HG03565 (cell line): ENCODE results near the gene AQP3.
"Not testable (repeated sequence)": the region's sequence is repeated elsewhere in the genome, so short reads cannot be mapped to it uniquely, and the experiment has no call there.

Experiments
- ATAC-seq: cut with Tn5 transposase; IDR thresholded peaks from one replicate; pipeline ENCODE4 v1.9.1; 2021; ENCODE audit warnings: mild to moderate bottlenecking, moderate library complexity; ENCODE audit not compliant: unreplicated experiment

Gene AQP3

DNA sequence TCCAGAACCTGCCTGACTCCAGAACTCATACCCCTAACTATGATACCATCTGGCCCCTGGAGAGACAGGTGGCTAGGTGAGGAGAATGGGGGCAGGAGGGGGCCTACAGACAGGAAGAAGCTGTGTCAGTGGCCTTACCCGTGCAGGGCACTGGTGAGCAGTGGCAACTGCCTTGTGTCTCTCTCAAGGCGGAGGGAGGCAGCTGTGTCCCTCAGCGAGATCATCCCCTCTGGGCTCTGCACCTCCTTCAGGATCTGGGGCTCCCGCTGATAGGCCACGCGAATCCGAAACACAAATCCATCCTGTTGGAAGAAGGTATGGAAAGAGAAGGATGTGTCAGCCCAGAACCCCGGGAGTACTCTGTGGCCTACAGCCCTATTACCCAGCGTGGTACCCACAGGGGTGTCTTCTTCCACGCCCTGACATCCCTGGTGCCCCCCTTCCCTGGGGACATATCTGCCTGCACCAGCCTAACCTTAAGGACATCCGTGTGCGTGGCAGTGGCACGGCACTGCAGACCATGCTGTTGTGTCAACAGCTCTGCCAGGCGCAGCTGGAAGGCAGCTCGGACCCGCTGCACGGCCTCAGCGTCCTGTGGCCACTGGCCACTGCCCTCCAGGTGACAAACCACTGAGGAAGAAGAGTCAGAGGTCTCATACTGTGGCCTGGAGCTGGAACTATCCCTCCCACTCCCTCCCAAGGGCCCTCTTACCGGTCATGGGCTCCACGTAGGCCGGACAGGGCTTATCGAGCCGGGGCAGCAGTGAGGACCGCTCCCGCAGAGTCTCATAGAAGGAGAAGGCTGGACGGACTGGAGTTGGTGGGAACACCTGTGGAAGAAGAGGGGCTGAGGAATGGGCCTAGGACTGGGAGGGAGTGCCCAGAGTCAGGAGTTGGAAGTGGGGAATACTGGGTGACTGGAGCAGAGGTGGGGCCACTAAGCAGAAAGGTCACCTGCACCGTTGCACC is 18.5 kb upstream of the AQP3 start:
- ATAC-seq: no peak

DNA sequence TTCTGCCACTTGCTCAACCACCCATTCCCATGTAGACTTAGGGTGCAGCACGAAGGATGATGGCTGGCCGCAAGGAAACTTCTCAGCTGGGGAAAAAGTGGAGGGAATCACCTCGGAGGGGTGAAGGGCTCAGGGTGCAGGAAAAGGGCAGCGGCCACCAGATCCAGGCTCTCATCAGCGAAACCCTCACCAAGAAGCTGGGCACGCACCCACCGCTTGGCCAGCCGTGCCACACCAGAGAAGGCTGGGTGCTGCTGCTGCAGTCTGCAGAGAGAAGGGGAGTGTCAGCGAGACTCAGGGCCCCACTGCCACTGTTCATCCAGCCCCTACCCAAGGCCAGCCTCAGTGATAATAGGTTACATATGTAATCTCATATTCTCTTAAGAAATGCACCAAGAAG is 17.7 kb upstream of the AQP3 start:
- ATAC-seq: no peak

DNA sequence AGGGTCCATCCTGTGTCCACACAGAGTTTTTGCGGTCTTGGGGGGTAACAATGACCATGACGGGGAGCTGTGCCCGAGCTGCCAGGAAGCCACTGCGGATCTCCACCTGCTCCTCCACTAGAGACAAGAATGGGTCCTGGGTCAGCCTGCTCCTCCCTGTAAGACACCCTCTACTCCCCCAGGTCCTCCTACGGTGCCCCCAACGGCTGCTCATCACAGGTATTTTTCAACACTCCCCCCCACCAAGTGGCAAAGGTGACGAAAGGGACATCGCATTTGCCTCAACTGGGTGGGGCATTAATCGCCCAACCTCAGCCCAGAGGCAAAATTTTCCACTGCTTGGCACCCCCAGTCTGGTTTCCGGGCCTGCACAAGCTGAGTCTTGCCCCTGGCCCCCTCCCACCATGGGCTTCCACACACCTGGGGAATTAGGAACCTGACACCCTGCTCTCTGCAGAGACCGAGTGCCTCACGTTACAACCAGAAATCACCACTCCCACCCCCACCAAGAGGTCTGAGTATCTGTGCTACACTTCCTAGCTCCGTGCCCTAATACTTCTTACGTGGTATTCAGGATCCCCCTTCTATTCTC is 16.7 kb upstream of the AQP3 start:
- no peak for ATAC-seq

DNA sequence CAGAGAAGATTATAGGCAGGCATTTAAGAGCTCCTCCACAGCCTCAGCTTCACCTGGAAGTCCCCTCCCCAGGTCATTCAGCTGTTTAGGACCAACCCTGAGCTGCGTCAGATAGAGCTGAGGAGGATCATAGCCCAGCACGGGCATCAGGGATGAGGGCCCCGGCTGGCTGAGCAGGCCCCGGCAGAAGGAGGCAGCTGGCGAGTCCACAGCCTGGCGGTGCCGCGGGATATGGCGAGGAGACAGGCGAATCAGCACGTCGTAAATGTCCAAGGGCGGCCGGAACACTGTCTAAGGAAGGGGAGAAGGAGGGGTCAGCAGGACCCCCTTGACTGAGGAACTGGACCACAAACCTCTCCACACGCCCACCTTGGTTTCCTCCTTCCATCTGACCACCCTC is 15.8 kb upstream of the AQP3 start:
- ATAC-seq: no peak

DNA sequence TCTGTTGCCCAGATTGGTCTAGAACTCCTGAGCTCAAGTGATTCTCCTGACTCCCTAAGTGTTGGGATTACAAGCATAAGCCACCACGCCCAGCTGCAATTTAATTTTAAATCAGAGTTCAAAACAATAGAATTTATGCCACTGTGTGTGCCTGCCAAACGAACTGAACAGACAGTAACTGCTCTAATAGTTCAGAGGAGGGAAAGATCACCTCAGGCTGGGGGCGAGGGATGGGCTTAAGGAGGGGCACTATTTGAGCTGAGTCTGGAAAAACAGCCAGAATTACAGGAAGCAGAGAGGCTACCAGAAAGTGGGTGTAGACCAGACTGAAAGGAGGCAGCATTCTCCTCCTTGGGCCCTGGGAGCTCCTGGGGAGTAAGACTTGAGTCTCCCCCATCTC is 14.1 kb upstream of the AQP3 start:
- ATAC-seq: no peak

DNA sequence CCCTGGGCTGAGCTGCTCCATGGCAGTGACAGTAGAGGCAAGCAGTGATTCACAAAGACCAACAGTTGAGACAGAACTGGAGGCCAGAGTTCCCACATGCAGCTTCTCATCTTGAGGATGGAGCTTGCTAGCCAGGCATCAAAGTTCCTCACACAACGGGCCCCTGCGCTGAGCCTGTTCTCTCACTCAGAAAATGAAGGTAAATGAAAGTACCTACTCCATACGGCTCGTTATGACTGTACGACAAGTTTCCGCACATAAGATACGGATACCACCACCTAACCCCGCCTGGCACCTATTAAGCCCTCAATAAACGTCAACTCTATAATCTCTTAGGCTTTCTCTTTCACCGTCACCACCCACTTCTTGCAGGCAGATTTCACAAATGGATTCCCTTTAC is 13.5 kb upstream of the AQP3 start:
- no peak for ATAC-seq

DNA sequence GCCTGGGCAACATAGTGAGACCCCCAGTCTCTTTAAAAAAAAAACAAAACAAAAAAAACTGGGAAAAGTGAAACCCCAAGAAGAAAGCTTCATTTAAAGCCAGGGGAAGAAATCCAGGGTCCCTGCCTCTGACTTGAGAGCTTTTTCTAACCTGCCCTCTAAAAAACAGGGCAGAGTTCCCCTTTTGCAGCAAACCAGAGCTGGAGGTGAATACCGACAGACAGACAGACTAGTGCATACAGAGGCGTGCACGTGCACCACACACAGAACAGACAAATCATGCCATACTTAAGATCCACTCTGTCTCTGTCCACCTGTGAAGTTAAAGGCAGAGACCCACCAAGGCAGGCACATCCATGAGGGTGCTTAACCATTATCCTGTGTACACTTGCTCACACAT is 11.7 kb upstream of the AQP3 start:
- no peak for ATAC-seq

DNA sequence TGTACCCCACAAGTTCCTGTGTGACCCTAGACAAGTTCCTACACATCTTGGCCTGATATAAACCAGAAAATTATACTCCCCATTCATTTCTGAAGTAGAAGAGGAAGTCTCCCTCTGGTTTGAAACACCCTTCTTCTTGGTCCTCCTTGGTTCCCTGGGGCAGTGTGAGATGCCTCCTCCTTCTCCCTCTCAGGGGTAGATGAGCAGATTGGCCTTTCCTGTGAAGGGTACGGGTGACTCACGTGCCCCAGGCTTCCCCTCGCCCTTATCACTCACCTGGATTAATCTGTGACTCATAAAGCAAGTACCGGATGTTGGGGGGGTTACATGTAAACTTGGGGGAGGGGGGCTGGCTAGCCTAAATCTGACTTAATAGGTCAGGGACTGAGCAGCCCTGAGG is 11.1 kb upstream of the AQP3 start:
- no peak for ATAC-seq

DNA sequence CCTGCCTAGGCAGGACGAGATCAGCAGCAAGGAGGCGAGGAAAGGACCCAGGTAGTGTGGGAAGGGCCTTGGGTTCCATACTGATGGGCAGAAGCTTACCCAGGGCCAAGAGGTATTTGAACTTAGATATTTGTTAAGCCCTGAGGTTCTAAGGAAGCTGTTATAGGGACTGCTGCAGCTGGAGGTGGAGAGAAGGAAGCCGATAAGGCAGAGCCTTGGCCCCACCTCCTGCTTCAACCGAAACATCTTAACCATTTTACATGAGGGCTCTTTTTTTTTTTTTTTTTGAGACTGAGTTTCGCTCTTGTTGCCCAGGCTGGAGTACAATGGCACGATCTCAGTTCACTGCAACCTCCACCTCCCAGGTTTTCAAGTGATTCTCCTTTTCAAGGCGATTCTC is 8.6 kb upstream of the AQP3 start:
- no peak for ATAC-seq

DNA sequence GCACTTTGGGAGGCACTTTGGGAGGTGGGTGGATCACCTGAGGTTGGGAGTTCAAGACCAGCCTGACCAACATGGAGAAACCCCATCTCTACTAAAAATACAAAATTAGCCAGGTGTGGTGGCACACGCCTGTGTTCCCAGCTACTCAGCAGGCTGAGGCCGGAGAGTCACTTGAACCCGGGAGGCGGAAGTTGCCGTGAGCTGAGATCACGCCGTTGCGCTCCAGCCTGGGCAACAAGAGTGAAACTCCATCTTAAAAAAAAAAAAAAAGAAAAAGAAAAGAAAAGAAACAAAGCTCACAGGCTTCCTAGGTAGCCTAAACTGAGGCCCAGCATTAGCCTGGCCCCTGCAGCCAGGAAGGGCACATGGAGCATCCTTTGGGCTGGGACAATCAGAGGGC is 8.1 kb upstream of the AQP3 start:
- not testable (repeated sequence) for ATAC-seq

DNA sequence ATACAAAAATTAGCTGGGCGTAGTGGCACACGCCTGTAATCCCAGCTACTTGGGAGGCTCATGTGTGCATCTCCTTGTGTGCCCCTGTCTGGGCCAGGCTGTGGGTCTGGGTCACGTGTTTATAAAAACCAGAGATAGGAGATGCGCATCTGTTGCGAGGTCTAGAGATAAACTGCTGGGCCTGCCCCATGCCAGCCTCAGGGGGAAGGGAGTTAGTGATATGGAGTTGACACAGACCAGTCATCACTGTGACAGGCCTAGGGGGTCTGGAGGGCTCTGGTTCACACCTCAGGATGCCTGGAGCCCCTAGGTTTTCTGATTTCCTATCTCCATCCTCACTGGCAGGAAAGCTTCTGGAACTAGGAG is 7.3 kb upstream of the AQP3 start:
- ATAC-seq: not testable (repeated sequence)

DNA sequence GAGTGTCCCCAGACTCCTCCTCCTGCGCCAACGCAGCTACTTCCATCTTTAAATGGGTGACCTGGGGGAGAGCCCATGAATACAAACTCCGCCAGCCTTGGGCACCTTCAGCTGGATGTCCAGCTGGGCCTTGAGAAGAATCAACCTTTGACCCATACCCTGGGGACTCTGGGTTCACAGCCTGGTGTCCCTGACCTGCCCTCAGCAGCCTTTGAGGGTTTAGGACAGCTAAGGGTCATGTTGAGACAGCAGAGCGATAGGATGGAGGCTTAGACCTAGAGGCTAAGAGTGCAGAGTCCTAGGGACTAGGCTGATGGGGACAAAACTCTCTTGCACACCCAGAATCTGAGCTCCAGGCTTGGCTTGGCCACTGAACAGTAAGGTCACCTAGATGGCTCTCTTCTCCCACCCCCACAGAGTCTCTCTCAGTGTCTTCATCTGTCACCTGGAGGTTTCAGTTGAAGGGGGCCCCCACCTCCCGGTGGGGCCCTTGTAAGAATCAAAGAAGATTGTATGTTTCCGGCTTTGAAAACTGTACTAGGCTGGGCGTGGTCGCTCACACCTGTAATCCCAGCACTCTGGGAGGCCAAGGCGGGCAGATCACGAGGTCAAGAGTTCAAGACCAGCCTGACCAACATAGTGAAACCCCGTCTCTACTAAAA is 6.7 kb upstream of the AQP3 start:
- no peak for ATAC-seq

DNA sequence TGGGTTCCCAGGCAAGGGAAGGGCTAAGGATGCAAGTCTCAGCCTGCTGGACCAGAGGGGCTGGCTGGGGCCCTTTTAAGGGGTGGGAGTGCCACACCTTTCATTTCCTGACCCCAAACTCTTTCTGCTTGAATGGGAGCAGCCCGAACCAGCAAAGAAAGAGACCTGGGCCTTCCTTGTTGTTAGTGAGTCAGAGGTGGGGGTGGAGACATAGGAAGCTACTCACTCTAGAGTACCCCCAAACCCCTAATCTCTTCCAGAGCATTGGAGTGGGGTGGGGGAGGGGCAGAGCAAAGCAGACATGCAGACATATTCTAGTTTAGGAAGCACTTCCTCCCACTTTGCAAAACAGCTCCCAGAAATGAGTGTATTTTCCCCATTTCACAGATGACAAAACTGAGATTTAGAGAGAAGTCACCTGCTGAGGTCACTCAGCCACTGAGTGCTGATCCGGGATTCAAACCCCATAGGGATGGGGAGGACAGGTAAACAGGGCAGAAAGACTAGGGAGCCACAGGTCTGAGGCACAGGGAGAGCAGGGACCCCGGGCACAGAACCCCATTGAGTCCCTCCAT is 6.0 kb upstream of the AQP3 start:
- ATAC-seq: no peak

DNA sequence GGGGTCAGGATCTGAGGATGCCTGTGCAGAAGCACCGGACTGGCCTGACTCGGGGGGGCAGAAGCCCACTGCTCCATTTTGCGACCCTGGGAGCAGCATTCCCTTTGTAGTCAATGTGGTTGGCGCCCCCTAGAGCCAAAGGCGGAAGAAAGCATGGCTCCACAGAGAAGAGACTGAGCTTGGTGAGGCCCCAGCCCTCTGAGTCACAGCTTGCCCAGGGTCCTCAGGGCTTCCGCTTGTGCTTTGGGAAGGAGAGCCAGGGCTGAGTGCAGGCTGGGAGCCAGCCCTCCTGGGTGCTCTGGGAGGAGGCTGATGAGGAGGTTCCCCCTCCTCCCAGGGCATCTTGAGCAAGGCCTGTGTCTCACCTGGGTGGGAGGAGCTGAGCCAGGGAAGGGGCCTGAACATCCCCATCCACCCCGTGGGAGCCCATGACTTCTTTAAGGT is 5.5 kb upstream of the AQP3 start:
- no peak for ATAC-seq

DNA sequence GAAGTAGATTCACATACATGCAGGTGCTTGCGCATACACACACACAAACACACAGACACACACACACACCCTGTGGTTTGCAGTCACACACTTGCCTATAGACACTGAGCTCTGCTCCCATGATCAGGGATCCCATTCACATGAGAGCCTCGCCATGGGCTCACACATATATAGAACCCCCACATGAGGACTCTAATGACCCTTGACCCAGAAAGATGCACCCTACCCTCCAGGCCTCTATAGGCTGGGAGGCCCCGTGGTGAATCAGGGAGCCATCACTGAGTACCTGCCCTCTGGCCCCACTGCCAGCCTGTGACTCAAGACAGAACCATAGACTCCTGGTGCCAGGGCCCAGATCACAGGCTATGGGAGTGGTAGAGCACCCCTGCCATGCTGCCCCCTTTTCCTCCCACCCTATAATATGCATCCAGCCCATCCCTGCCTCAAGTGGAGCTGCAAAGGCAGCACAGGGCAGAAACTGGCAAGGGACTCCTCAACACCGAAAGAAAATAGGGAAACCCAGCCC is 3.3 kb upstream of the AQP3 start:
- ATAC-seq: no peak

DNA sequence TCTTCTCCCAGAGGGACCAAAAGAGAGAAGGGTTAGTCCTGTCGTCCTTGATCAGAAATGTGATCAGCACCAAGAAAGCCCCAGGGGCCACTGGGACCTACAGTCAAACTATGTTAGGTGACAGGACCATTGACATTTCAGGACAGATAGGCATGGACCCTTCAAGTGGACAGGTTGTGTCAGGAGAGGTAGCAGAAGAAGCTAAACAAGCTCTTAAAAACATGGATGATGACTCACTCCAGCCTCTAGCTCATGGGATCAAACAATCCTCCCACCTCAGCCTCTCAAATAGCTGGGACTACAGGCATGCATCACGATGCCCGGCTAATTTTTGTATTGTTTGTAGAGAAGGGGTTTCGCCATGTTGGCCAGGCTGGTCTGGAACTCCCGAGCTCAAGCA is 2.3 kb upstream of the AQP3 start:
- no peak for ATAC-seq

DNA sequence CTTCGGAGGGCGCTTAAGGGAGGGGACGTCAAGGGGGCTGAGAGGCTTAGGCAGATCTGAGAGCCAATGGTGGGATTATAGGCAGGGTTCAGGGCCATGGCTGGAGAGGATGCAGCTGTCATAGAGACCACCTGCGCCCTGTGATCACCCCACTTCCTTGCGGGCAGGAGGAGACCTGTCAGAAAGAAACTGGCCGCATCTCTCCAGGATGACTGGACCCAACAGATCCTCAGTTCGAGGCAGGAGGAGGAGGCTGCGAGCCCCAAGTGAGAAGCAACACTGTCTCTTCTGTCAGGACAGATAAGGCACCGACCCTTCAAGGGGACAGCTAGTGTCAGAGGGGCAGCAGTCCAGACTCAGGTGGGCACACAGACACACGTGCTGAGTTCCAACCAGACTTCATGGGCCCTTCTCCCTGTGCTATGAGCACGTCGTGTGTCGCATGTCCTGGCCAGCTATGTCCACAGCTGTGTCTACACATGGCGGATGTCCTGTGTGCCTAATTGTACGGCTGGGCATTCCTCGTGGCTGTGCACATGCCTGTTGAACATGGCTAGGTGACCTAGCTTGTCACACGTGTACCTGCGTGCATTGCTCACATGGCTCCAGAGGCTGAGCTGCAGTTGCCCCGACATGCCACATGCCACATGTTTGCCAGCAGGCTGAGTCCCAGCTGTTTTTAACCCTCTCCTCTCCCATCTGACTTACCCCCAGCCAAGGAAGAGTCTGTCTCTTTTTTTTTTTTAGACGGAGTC is 583 bp upstream of the AQP3 start:
- ATAC-seq: no peak

DNA sequence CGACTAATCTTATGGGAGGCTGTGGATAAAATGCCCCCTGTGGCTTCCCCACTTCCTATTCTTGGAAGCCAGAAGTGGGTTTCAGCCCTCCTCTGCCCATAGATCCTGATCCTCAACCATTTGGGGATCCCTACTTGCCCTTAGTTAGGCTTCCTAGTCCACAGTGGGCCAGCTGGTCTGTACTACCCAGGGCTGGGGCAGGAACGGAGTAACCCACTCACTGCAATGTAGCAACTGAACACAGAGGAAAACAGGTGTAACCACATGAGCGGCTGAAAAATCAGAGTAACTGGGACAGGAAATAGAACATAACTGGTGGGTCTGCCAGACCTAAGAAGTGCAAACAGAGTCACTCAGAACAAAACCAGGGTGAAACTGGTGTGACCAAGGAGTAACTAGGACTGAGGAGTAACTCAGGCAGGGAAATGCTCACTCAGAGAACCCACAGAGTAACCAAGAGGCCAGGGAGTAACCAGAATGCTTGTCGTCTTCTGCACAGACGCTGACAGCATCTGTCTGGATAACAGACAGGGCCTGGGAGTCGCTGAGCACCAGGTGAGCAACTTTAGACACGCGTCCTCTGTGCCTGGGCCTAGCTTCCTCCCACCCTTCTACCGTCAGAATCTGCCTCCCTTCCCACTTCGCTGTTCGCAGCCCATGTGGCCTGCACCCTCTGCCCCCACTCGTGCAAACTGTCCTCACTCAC is 1.0 kb downstream of the AQP3 start:
- ATAC-seq: peak; percentile 93

DNA sequence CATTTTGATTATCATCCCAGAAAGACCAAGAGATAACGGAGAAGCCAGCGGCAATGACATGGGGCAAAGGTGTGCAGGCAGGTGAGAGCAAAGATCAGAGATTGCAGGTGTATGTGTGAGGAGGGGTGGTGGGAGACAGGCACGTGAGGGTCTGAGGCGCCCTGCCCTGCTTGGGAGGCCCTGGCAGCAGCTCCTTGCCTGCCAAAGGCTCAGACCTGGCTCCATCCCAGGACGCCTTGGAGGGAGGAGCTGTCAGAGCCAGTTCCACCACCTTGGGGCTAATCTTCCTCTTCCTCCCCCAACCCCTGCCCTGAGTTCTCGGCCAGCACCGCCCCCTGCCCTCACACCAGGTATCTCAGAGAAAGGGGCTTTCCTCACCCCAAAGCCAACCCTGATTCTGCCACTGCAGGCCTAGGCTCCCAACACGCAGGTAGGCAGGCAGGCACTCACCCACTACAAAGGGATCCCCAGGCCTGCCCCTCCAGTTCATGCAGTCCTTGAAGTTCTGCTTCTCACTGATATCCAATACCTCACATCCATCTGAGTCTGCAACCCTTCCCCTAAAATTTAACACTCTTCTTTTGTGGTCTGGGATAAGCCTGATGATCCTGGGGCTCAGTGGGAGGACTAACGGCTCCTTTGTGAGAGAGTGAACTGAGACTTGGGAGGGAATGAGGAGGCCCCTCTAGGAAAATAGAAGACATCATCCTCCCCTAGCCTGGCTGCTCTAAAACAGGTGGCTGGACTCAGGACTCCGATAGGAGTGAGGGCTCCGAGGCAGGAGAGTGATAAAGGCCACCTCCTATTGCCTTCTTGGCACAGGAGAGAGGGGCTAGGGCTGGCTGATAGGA is 1.8 kb downstream of the AQP3 start:
- no peak for ATAC-seq
